HepG2 (cell line): Measurements from ENCODE around the gene IL1RL2. TPM values are rescaled to one million over a fixed set of nuclear protein-coding genes. Genes with fewer than 3 reads are reported as not detected.

Experiments
- ATAC-seq: fragments of 200-7000 bp; cut with Tn5 transposase; 3 replicates; pipeline ENCODE4 v1.9.1; 2020; ENCODE audit warnings: mild to moderate bottlenecking, moderate library complexity
- BruUV-seq: library from RNA; stranded (reverse); fragments of 400-500 nt; replicated peaks from 2 replicates; lab custom pipeline; 2021; lab: Mats Ljungman, UMichigan
- CTCF ChIA-PET: fragments of 300-600 bp; formaldehyde crosslinking; extraction: SDS; loops from one replicate; lab custom pipeline; 2021; ENCODE audit warnings: low total read pairs, inconsistent platforms, low intra/inter-chr PET ratio; lab: Yijun Ruan, JAX
- POLR2A ChIA-PET: fragments of 350-600 bp; sonication (Branson Sonifier 250); formaldehyde crosslinking; loops from one replicate; lab custom pipeline; 2020; ENCODE audit warnings: antibody characterized with exemption, inconsistent platforms; lab: Yijun Ruan, JAX
- DNase-seq: peaks from one replicate; pipeline ENCODE4 v3.0.0-alpha.2; 2015; ENCODE audit warnings: low spot score
- FAIRE-seq: peaks from 3 replicates; lab custom pipeline; 2011; peaks lifted over from hg19 to GRCh38; lab: Jason Lieb, UNC
- H2AFZ ChIP-seq: one replicate; pipeline ENCODE4 v1.6.1; 2011; ENCODE audit warnings: low read length, inconsistent platforms
- H3K27ac ChIP-seq: fragments of 300-600 bp; 3 replicates; pipeline ENCODE4 v1.8.0; 2011; ENCODE audit warnings: mixed run types, mild to moderate bottlenecking, mixed read lengths, low read length, inconsistent platforms; ENCODE audit not compliant: insufficient read depth; ENCODE audit errors: extremely low read length
- H3K27me3 ChIP-seq, 2 experiments: fragments of 200-600 bp in 1 of 2; 2 replicates in 1 of 2; 3 replicates in 1 of 2; pipeline versions ENCODE4 v1.6.0 to v1.8.0; 2011; ENCODE audit warnings: low read length in 2 of 2, mild to moderate bottlenecking in 2 of 2, moderate library complexity in 2 of 2, inconsistent platforms in 1 of 2; ENCODE audit not compliant: insufficient read depth in 2 of 2, control insufficient read depth in 1 of 2
- H3K36me3 ChIP-seq, 2 experiments: fragments of 200-600 bp in 1 of 2; replicated peaks in 1 of 2; 2 replicates in 1 of 2; 3 replicates in 1 of 2; pipeline versions ENCODE4 v1.5.1 to v1.8.0; 2011; ENCODE audit warnings: low read length in 2 of 2, inconsistent platforms in 1 of 2; ENCODE audit not compliant: insufficient read depth in 2 of 2, control insufficient read depth in 1 of 2
- H3K4me1 ChIP-seq: 2 replicates; pipeline ENCODE4 v1.5.1; 2012; ENCODE audit warnings: low read length, inconsistent platforms; ENCODE audit not compliant: insufficient read depth
- H3K4me2 ChIP-seq: 2 replicates; pipeline ENCODE4 v1.6.0; 2011; ENCODE audit warnings: low read depth, low read length, inconsistent platforms
- H3K4me3 ChIP-seq, 3 experiments: fragments of 200-600 bp in 1 of 3; sonication (generic), shearing (Covaris generic) in 1 of 3; replicated peaks in 1 of 3; 2 replicates each; pipeline ENCODE4 v1.5.1; 2011 to 2016; ENCODE audit warnings: low read length in 3 of 3, inconsistent platforms in 2 of 3, low read depth in 2 of 3, mild to moderate bottlenecking in 2 of 3, control low read depth in 1 of 3, mixed read lengths in 1 of 3; ENCODE audit not compliant: insufficient read depth in 1 of 3
- H3K79me2 ChIP-seq: one replicate; pipeline ENCODE4 v1.6.1; 2011; ENCODE audit warnings: low read length, inconsistent platforms; ENCODE audit not compliant: insufficient read depth
- H3K9ac ChIP-seq: 2 replicates; pipeline ENCODE4 v1.6.0; 2011; ENCODE audit warnings: mild to moderate bottlenecking, low read depth, low read length, inconsistent platforms; ENCODE audit not compliant: insufficient read depth
- H3K9me3 ChIP-seq: 2 replicates; pipeline ENCODE4 v1.5.1; 2012; ENCODE audit warnings: mild to moderate bottlenecking, low read length
- H4K20me1 ChIP-seq: 2 replicates; pipeline ENCODE4 v1.6.0; 2011; ENCODE audit warnings: inconsistent platforms, mild to moderate bottlenecking, low read length, moderate library complexity; ENCODE audit not compliant: insufficient read depth
- ATF7 ChIP-seq, 2 experiments: fragments of 450-650 bp in 1 of 2; sonication (generic) in 1 of 2; formaldehyde crosslinking in 1 of 2; IDR thresholded peaks; 2 replicates each; pipeline versions ENCODE4 v1.4.0 to v1.6.1; 2016 to 2020; ENCODE audit warnings: antibody characterized with exemption in 1 of 2, mild to moderate bottlenecking in 1 of 2, missing genetic modification reagents in 1 of 2
- CEBPG ChIP-seq: IDR thresholded peaks from 2 replicates; pipeline ENCODE4 v1.6.1; 2016
- CENPT ChIP-seq: sonication (generic); formaldehyde crosslinking; IDR thresholded peaks from 2 replicates; pipeline ENCODE4 v1.8.0; 2022; ENCODE audit warnings: low read depth, mild to moderate bottlenecking, moderate library complexity, missing genetic modification reagents
- DNMT1 ChIP-seq: sonication (generic); formaldehyde crosslinking; IDR thresholded peaks from 2 replicates; pipeline ENCODE4 v1.5.1; 2020; ENCODE audit warnings: mild to moderate bottlenecking, missing genetic modification reagents
- DZIP1 ChIP-seq: sonication (generic); formaldehyde crosslinking; IDR thresholded peaks from 2 replicates; pipeline ENCODE4 v1.5.0; 2020; ENCODE audit warnings: mild to moderate bottlenecking, missing genetic modification reagents
- HCFC1 ChIP-seq: fragments of 150-350 bp; IDR thresholded peaks from 2 replicates; pipeline ENCODE4 v1.6.1; 2014; ENCODE audit warnings: low read depth, low read length
- IKZF4 ChIP-seq: sonication (generic); formaldehyde crosslinking; IDR thresholded peaks from 2 replicates; pipeline ENCODE4 v1.5.1; 2020; ENCODE audit warnings: borderline replicate concordance, mild to moderate bottlenecking, low read depth, missing genetic modification reagents; ENCODE audit errors: not compliant biosample characterization
- KDM2A ChIP-seq: sonication (generic); formaldehyde crosslinking; IDR thresholded peaks from 2 replicates; pipeline ENCODE4 v1.4.0; 2020; ENCODE audit warnings: low read depth, missing genetic modification reagents, borderline replicate concordance
- MZF1 ChIP-seq: sonication (generic); formaldehyde crosslinking; IDR thresholded peaks from 2 replicates; pipeline ENCODE4 v1.8.1; 2023; ENCODE audit warnings: mild to moderate bottlenecking, missing genetic modification reagents, borderline replicate concordance
- NR3C1 ChIP-seq: sonication (generic); formaldehyde crosslinking; IDR thresholded peaks from 2 replicates; pipeline ENCODE4 v1.4.0; 2020; ENCODE audit warnings: missing genetic modification reagents
- SIX1 ChIP-seq: sonication (generic); formaldehyde crosslinking; IDR thresholded peaks from 2 replicates; pipeline ENCODE4 v1.4.0; 2020; ENCODE audit warnings: missing genetic modification reagents, borderline replicate concordance
- SRF ChIP-seq: IDR thresholded peaks from 2 replicates; pipeline ENCODE4 v1.6.1; 2011; ENCODE audit warnings: mild to moderate bottlenecking, low read depth, low read length, moderate library complexity
- TEAD3 ChIP-seq: optimal IDR thresholded peaks from 2 replicates; pipeline ENCODE3; 2016; ENCODE audit warnings: borderline replicate concordance
- ZFP91 ChIP-seq: sonication (generic); formaldehyde crosslinking; IDR thresholded peaks from 2 replicates; pipeline ENCODE4 v1.9.0; 2022; ENCODE audit warnings: missing genetic modification reagents, mild to moderate bottlenecking, borderline replicate concordance
- ZNF17 ChIP-seq: sonication (generic); formaldehyde crosslinking; IDR thresholded peaks from 2 replicates; pipeline ENCODE4 v1.5.0; 2020; ENCODE audit warnings: mild to moderate bottlenecking, missing genetic modification reagents
- ZNF296 ChIP-seq: sonication (generic); formaldehyde crosslinking; conservative IDR thresholded peaks from 2 replicates; pipeline ENCODE4 v1.5.0; 2020; ENCODE audit warnings: mild to moderate bottlenecking, missing genetic modification reagents
- ZNF496 ChIP-seq: sonication (generic); formaldehyde crosslinking; IDR thresholded peaks from 2 replicates; pipeline ENCODE4 v1.8.1; 2023; ENCODE audit warnings: mild to moderate bottlenecking, moderate library complexity, missing genetic modification reagents; ENCODE audit not compliant: insufficient replicate concordance
- ZNF572 ChIP-seq: sonication (generic); formaldehyde crosslinking; IDR thresholded peaks from 2 replicates; pipeline ENCODE4 v1.5.1; 2020; ENCODE audit warnings: mild to moderate bottlenecking, missing genetic modification reagents
- ZNF75D ChIP-seq: sonication (generic); formaldehyde crosslinking; IDR thresholded peaks from 2 replicates; pipeline ENCODE4 v1.8.1; 2023; ENCODE audit warnings: missing genetic modification reagents, mild to moderate bottlenecking, borderline replicate concordance
- ZSCAN30 ChIP-seq: sonication (generic); formaldehyde crosslinking; IDR thresholded peaks from 2 replicates; pipeline ENCODE4 v1.5.0; 2020; ENCODE audit warnings: mild to moderate bottlenecking, missing genetic modification reagents
- whole genome bisulfite sequencing: methylation state at CpG from one replicate; pipeline ENCODE4 v1.1.6; 2017; ENCODE audit warnings: low lambda C conversion rate; 5-methylcytosine and 5-hydroxymethylcytosine counted together
- in situ Hi-C: cut with HindIII; loops from 2 replicates; pipeline ENCODE4 v1.10.0; 2017; ENCODE audit warnings: low pct_unique_long_range_greater_than_20kb; ENCODE audit not compliant: extremely low pct_ligation_motif_present
- intact Hi-C: fragments of 100-400 bp; cut with micrococcal nuclease; formaldehyde crosslinking; loops from one replicate; pipeline ENCODE4 v1.10.0; 2022; ENCODE audit not compliant: unreplicated experiment
- polyA plus RNA-seq, 8 experiments: library from polyadenylated mRNA; depleted of rRNA in 3 of 8; stranded (reverse) in 7 of 8; unstranded in 1 of 8; fragments of >200 nt; fragmentation: Illumina TruSeq in 4 of 8; extraction: Trizol in 4 of 8; gene quantifications; 2 replicates each; pipeline versions ENCODE4 v1.2.1 to v1.2.3, GENCODE V29; 2011 to 2016; ENCODE audit warnings: low read depth in 4 of 8, missing spikeins in 1 of 8, mixed read lengths in 1 of 8; ENCODE audit not compliant: insufficient read depth in 1 of 8
- total RNA-seq, 5 experiments: library from RNA; depleted of rRNA; stranded (reverse); fragments of >200 nt; fragmentation: Illumina TruSeq; extraction: Trizol; gene quantifications; 2 replicates each; pipeline ENCODE4 v1.2.3, GENCODE V29; 2016; ENCODE audit warnings: low read depth in 1 of 5

The IL1RL2 gene
- total and polyA plus RNA-seq, 2 of the 13 experiments (the other 11 are each of a cell fraction or from before 2014, with no cell fraction given): 0.03 TPM; not detected in 1

- TF ChIP-seq ATF7 (IDR thresholded peaks at IDR 0.05) (no peak), ATF7 (CRISPR knock-in tag; IDR thresholded peaks at IDR 0.05) (no peak), ZNF296 (CRISPR knock-in tag) (no peak), CENPT (CRISPR knock-in tag) (no peak)
These were observed 4.7 kb downstream of the IL1RL2 start (continued) for GRCh38 chr2:102191501-102191900.

DNA sequence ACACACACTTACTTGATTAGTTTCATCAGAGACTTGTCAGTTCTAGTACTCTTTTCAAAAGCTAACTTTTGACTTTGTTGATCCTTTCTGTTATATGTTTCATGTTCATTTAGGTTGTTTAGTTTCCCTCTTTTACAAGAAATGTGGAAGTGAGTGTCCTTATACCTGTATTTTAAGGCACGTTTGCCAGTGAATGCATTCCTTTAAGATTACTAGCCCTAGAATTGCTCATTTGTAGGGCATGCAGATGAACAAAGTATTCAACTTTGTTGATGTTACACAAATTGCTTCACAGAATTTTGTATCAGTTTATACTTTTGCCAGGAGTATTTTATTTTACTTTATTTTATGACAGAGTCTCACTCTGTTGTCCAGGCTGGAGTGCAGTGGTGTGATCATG is 6.3 kb downstream of the IL1RL2 start:
- H4K20me1 ChIP-seq: no peaks in the 10 kb centered on the region
- no peak overlapping the region for H3K9ac ChIP-seq
- no peak overlapping the region for H3K4me2 ChIP-seq
- no TSS peak for BruUV-seq
- FAIRE-seq (no peak), ATAC-seq (no peak), DNase-seq (no peak)
- no peak overlapping the region for H2AFZ ChIP-seq
- no peaks in the 10 kb centered on the region for H3K9me3 ChIP-seq
- H3K27me3 ChIP-seq: no peaks in the 10 kb centered on the region; a peak in 1 of 5 replicates
- WGBS: 62% methylated on average over 1 of the region's 1 CpG
- H3K36me3 ChIP-seq: no peaks in the 10 kb centered on the region
- no peak overlapping the region for H3K4me3 ChIP-seq
- H3K27ac ChIP-seq: no peak overlapping the region
- ChIA-PET POLR2A (no interaction called here), CTCF (no interaction called here)
- in situ Hi-C loops (no loop called here), intact Hi-C loops (no loop called here)
- H3K4me1 ChIP-seq: peaks cover 26% of the 10 kb centered on the region
- H3K79me2 ChIP-seq: no peaks in the 10 kb centered on the region
- TF ChIP-seq HCFC1: no peak
- TF ChIP-seq ZNF75D: no peak
- TF ChIP-seq DNMT1 (CRISPR knock-in tag): no peak
- no peak for TF ChIP-seq DZIP1 (CRISPR knock-in tag)
- TF ChIP-seq IKZF4 (CRISPR knock-in tag): no peak
- TF ChIP-seq MZF1 (CRISPR knock-in tag): no peak
- TF ChIP-seq SRF: no peak
- TF ChIP-seq ZNF17: no peak
- no peak for TF ChIP-seq ZSCAN30
- TF ChIP-seq KDM2A (CRISPR knock-in tag): no peak
- no peak for TF ChIP-seq ZNF496 (CRISPR knock-in tag)
- no peak for TF ChIP-seq TEAD3 (CRISPR knock-in tag)
- TF ChIP-seq SIX1 (CRISPR knock-in tag): no peak
- TF ChIP-seq ZFP91 (CRISPR knock-in tag): no peak
- TF ChIP-seq NR3C1 (CRISPR knock-in tag): no peak
- no peak for TF ChIP-seq CEBPG (CRISPR knock-in tag)
- no peak for TF ChIP-seq ZNF572 (CRISPR knock-in tag)
